HG02840 (cell line): Measurements from ENCODE around the gene RPAP2.
"Not testable (repeated sequence)": the region's sequence is repeated elsewhere in the genome, so short reads cannot be mapped to it uniquely, and the experiment has no call there.

Source experiments
- ATAC-seq: cut with Tn5 transposase; IDR thresholded peaks from one replicate; pipeline ENCODE4 v1.9.1; 2021; ENCODE audit warnings: mild to moderate bottlenecking, moderate library complexity, moderate number of reproducible peaks; ENCODE audit not compliant: unreplicated experiment, low FRiP score

Gene RPAP2

DNA sequence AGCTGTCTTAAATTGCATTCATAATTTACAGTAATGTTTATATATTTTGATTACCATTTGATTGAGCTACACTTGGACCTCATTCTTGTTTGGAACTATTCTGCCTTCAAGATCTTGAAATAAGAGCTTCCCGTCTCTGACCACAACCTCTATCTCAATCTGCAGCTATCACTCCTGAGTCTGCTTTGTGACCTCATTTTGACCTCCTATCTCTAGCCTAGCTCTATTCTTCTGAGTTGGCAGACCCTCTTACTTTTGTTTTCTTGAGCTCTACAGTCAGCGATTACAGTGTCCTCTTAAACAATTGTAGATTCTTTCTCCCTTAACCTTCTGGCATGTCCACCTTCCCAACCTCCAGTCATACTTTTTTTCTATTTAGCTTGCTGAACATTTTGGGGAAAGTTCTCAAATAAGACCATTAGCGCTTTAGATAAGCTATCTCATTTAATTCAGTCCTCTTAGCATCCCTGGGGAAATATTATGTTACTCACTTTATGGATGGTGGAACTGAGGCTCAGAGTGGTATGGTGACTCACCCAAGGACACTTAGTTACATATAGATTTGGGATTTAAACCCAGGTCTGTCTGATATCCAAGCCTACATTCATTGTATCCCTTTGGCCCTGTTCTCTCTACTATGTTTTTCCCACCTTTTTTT lies 19.1 kb downstream of the RPAP2 start:
- no peak for ATAC-seq

- no peak for ATAC-seq
These were observed 24.9 kb downstream of the RPAP2 start for GRCh38 chr1:92323473-92324453.

GRCh38 chr1:92324784-92325183 lies 25.9 kb downstream of the RPAP2 start:
- no peak for ATAC-seq

DNA sequence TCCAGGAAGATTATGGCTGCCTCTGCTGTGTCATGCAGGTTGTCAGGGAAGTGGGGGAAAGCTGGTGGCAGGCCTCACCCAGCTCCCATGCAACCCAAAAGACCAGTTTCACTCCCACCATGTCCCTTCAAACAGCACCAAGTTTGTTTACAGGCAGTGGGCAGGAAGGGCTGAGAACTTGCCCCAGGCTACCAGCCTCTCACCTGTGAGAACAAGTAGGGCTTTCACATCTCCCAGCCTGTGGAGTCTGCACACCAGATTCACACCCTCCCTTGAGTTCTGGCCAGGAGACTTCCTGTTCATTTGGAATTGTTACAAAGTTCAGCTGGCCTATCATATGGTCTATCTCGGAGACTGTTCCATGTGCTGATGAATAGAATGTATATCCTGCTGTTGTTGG lies 27.8 kb downstream of the RPAP2 start:
- ATAC-seq, result no peak

DNA sequence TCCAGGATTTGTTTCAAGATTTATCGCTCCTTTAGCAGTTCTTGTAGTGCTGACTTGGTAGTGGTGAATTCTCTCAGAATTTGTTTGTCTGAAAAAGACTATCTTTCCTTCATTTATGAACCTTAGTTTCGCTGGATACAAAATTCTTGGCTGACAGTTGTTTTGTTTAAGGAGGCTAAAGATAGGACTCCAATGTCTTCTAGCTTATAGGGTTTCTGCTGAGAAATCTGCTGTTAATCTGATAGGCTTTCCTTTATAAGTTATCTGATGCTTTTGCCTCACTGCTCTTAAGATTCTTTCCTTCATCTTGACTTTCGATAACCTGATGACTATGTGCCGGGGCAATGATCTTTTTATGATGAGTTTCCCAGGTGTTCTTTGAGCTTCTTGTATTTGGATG lies 28.9 kb downstream of the RPAP2 start:
- no peak for ATAC-seq

DNA sequence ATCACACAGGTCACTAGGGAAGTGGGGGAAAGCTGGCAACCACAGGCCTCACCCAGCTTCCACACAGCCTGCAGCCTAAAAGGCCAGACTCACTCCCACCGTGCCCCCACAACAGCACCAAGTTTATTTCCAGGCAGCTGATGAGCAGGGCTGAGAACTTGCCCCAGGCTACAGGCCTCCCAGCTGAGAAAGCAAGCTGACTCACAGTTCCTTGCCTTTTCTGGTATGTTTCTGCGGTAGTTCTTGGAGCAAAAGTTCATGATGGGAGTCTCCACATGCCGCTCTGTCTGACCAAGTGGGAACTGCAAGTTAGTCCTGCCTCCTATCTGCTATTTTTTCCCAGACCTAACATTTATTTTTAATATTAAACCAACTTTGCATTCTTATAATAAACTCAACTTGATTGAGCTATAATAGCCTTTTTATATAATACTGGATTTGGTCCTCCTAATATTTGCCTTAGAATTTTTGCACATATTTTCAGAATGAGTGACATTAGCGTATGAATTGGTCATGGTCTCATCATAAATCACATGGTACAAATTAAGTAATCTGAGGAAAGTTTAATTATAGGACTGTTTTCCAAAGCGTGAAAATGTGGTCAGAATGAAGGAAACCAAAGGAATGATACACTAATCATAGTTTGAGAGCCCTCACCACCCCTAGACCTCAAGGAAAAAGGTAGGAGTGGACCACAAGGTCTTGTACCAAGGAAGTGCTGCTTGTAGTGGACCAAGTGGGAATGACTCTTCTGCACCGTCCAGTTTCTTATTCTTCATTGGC lies 30.7 kb downstream of the RPAP2 start:
- no peak for ATAC-seq

- ATAC-seq, result no peak
These were observed 34.8 kb downstream of the RPAP2 start for GRCh38 chr1:92333668-92334067.

DNA sequence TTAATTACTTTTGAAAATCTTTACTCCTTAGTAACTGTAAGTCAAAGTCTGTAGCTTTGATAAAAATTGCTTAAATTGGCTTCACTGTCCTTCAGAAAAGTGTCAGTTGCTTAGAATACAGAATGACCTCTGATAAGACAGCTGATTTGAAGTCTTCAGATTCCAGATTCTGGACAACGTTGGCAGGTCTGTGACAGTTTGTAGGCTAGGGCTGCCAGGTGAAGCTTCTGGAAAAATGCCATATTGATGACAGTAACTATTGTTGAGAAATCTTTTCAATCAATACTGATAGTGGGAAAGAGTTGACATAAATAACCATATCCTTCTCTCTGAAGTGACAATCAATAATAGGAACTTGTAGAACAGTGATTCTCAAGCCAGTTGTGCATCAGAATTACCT lies 41.3 kb downstream of the RPAP2 start:
- ATAC-seq, result no peak

DNA sequence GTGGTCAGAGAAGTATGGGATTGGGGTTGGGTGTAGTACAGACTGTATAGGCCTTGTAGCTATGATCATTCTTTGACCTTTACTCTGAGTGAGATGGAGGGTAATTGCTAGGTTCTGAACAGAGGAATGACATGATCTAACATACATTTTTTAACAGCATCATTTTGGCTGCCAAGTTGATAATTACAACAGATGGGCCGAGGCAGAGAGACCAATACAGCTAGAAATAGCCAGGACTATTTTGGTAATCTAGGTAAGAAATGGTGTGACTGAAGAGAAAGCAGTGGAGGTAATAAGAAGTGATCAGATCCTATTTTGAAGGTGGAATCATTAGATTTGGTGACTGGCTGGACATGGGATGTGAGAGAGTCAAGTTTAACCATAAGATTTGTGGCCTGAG lies 43.5 kb downstream of the RPAP2 start:
- no peak for ATAC-seq

GRCh38 chr1:92343061-92343460 lies 44.2 kb downstream of the RPAP2 start:
- ATAC-seq, result no peak

DNA sequence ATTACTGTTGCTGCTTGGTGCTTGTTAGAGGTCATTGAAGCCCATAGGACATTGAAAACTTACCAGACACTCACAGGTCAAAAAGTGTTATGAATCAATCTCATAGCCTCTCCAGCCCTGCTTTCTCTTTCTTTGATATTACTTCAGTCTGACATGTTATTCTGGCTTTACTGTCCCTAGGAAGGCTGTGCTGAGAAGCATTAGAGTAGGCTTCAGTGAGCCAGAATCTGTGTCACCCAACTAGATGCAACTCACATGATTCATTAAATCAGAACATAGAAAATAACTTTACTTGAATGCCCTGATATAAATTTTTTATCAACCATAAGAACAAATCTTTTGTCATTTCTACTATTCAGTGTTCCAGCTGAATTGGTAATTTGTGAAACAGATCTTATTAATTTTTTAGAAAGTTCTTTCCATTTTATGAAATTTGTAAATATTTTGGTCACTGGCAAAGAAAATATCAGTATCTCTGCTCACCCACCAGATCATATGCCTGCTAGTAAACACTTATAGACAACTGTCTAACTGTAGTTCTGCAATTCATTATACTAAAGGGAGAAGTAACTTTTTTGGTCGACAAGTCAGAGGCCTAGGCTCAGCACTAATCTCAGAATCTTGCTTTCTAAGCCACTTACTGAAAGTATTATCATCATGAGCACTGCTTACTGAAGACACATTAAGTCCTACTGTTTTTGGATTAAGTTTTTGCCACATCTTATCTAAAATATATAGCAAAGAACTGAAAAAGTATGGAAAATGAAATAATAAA lies 48.2 kb downstream of the RPAP2 start:
- no peak for ATAC-seq

- ATAC-seq, result no peak
These were observed 54.0 kb downstream of the RPAP2 start for GRCh38 chr1:92352856-92353255.

- no peak for ATAC-seq
These were observed 55.4 kb downstream of the RPAP2 start for GRCh38 chr1:92354259-92354658.

DNA sequence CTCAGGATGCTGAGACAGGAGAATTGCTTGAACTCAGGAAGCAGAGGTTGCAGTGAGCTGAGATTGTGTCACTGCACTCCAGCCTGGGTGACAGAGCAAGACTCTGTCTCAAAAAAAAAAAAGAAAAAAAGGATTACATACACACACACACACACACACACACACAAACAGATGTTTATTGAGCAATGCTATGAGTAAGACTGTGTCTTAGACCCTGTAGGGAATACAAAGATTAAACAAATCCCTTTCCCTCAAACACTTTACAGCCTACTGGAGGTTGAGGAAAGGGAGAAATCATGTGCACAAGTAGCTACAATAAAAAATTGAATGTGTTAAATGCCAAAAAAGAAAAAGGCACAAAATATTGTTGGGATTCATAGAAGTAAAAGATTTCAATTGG lies 58.1 kb downstream of the RPAP2 start:
- ATAC-seq, result no peak

- not testable (repeated sequence) for ATAC-seq
These were observed 60.5 kb downstream of the RPAP2 start for GRCh38 chr1:92359382-92359781.

- ATAC-seq, result no peak
These were observed 61.1 kb downstream of the RPAP2 start for GRCh38 chr1:92359986-92360385.

DNA sequence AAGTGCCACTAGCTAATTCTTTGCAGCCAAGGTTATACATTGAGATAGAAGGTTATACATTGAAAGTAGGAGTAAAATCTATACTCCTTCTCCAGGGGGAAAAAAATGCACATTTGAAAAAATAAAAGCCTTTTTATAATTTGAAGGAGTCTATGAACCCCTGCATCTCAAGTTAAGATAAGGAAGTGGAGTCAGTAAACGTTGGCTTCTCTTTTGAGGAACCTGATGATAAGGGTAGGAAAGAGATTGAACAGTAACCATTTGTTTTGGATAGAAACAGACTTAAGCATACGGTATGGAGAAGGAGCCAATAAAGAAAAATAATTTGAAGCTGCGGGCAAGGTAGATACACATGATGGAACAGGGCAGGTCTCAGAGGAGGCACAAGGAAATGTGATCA lies 64.1 kb downstream of the RPAP2 start:
- ATAC-seq, result no peak

DNA sequence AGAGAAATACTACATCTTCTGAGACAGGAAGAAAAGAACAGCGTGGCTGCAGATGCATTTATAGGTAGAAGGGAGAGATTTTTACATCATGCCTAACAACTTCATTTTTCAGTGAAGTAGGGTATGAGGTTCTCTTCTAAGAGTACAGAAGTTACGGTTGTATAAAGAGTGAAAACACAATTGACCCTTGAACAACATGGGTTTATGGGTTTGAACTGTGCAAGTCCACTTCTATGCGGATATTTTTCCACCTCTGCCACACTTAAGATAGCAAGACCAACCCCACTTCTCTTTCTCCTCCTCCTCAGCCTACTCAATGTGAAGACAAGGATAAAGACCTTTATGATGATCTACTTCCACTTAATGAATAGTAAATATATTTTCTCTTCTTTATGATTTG lies 64.5 kb downstream of the RPAP2 start:
- ATAC-seq, result no peak

DNA sequence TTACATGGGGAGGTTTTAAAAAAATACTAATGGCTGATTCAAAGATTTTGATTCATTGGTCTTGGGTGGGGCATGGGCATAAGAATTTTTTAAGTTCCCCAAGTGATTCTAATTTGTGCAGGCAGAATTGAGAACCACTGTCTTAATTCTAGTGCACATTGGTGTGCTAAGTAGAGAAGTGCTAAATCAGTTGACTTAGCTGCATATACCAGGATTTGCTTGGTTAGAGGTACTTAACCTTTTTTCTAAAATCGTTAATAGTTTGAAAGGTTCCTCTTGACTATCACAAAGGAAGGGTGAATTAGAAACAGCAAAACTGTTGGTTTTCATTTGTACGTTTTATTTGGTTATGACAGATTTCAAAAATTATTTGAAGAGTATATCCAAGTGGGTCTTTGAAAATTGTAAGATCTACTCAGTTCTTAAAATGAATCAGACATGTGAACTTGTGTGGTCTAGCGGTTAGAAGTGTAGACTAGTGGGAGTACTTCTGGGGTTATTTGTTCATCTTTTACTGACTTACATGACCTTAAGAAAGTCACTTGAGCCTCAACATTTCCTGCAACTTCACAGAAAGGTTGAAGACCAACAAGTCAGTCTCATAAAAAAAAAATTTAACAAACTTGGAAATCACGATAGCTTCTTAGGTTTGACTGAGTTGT lies 66.7 kb downstream of the RPAP2 start:
- ATAC-seq, result no peak

- no peak for ATAC-seq
These were observed 67.2 kb downstream of the RPAP2 start for GRCh38 chr1:92366040-92366395.
